Activated CD4-positive, alpha-beta T cell treated with anti-CD3 and anti-CD28 coated beads, Interleukin-2, amount 50 U/mL, for 4 hours (primary cell): ENCODE data around the gene OR52B4.
A peak's percentile ranks its signal among the peaks of the same experiment; 100 is the strongest.
"Not testable (repeated sequence)": the region's sequence is repeated elsewhere in the genome, so short reads cannot be mapped to it uniquely, and the experiment has no call there.

ENCODE experiments used
- DNase-seq, 2 experiments: peaks; one replicate each; pipeline ENCODE4 v3.0.0-alpha.2; 2020

The OR52B4 gene

GRCh38 chr11:4368286-4368685 is at the start of gene OR52B4:
Gene OR52B4 (minus strand): TSS chr11:4368386. CDS start chr11:4368295, 91 bp downstream.
- no peak for DNase-seq

DNA sequence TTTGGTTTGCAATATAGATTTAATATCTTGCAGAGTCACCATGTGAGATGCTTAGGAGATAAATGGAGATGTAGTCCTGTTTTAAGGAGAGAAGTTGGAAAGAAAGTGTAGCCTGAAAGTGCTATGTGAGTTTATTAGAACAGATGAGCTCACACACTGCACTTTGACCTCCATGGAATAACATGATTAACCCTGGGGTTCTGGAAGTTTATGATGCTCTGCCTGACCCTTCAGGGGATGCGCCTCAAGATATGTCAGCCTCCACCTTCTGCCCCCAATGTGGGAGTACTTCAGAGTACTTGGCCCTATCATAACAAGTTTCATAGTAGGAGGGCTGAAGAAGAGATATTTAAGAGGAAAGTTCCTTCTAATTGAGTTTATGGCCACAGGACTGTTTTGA is 48.6 kb upstream of the OR52B4 start:
- DNase-seq = no peak

GRCh38 chr11:4416306-4416705 is 48.1 kb upstream of the OR52B4 start:
- no peak for DNase-seq

- DNase-seq = not testable (repeated sequence)
Measured at GRCh38 chr11:4406206-4406605, 38.0 kb upstream of the OR52B4 start.

- no peak for DNase-seq
Measured at GRCh38 chr11:4393858-4394223, 25.7 kb upstream of the OR52B4 start.

GRCh38 chr11:4393209-4393857 is 25.1 kb upstream of the OR52B4 start, which contains the start of gene TRIM21:
Gene TRIM21 (minus strand): TSS chr11:4393702. CDS start chr11:4390409, 3,293 bp downstream.
- DNase-seq = peak; percentile 90 to 93

DNA sequence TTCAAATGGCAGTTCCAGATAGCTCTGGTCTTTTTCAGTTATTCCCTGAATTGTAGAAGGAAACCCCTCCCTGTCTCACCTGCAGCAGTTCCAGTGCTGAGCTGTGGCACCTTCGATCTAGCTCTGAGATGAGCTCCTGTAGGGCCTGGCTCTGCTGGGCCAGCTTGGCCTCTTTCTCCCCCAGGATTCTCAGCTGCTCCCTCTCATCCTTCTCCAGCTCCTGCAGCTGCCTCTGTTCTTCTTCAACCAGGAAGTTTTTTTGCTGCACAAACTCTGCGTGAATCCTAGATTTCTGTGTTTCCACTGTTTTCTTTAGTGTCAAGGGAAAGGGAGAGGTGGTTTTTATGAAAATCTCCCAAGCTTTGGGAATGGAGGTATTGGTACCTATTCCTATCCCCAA is 20.0 kb upstream of the OR52B4 start:
- DNase-seq = no peak

DNA sequence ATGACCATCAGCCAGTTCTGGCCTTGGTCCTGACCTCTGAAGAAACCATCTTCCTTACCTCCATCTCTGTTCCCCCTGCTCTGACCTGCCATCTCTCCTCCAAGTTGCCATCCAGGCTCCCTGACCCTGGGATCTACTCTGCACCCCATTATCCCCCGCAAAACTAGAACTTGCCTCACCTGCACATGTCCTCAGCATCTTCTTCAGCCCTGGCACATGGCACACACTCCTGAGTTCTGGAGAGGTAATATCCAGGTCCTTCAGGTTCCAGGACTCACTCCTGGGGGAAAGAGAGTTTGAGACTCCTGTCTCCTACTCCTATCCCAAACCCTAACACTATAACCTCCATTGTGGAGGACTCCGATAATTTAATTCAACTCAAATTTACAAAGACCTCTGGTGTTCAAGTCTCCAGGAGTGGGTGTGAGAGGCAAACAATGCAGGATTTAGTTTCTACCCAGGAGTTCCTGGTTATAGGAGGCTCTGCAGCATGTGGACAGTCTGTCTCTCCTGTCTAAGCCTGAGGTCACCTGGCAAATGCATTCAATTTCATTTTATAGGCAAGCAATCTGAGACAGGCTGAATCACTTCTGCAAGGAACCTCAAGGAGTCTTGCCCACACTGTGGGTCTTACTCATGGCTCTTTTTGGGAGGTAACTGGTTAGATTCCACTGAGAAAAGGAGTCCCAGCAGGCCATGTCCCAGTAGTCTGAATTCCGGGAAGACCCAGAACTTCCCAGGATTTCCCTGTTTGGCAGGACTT is 18.0 kb upstream of the OR52B4 start:
- no peak for DNase-seq

- DNase-seq = no peak
Measured at GRCh38 chr11:4381901-4382300, 13.7 kb upstream of the OR52B4 start.

- DNase-seq = no peak
Measured at GRCh38 chr11:4375431-4376140, 7.4 kb upstream of the OR52B4 start.

DNA sequence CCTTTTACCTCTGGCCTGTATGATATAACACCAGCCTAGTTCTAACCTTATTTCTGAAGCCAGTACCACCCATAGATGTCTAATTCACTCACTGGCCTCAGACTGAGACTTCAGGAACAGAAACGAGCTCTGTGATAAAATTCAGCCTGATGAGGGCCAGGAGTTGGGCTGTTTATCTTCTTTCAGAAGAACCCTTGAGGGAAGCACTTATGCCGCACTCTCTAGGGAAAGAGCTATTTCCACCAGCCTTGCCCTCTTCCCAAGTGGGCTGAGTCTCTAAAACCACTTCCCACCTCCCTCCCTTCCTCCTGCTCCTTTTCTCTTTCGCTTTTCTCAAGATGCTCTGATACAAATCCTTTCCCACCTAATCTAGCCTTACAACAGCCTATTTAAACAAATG is 2.0 kb upstream of the OR52B4 start:
- no peak for DNase-seq

DNA sequence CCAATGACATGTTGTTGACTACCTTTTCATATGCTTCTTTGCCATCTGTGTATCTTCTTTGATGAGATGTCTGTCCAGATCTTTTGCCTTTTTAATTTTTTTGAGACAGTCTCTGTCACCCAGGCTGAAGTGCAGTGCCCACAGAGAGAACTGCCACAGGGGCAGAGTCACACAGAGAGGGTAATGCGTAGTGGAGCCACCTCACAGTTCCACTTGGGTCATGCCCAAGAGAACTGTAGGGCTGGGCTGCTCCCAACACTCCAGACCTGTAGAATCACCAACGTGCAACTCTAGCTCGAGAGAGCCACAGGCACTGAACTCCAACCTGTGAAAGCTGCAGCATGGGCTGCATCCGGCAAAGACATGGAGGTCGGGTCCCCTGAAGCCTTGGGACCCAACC is 20.0 kb downstream of the OR52B4 start:
- not testable (repeated sequence) for DNase-seq

- not testable (repeated sequence) for DNase-seq
Measured at GRCh38 chr11:4345366-4345765, 22.8 kb downstream of the OR52B4 start.

DNA sequence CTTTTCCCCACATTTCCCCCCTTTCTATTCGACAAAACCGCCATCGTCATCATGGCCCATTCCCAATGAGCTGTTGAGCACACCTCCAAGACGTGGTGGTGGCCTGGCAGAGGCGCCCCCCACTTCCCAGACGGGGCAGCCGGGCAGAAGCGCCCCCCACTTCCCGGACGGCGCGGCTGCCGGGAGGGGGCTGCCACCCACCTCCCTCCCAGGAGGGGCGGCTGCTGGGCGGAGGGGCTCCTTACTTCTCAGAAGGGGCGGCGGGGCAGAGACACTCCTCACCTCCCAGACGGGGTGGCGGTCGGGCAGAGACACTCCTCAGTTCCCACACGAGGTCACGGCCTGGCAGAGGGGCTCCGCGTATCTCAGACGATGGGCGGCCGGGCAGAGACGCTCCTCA is 33.8 kb downstream of the OR52B4 start:
- DNase-seq = not testable (repeated sequence)
